GM19455 (cell line): ENCODE data around the gene MAP3K20.
"Not testable (repeated sequence)": the region's sequence is repeated elsewhere in the genome, so short reads cannot be mapped to it uniquely, and the experiment has no call there.

Source experiments
- ATAC-seq: cut with Tn5 transposase; IDR thresholded peaks from one replicate; pipeline ENCODE4 v1.9.1; 2021; ENCODE audit not compliant: unreplicated experiment

Gene MAP3K20

GRCh38 chr2:173086518-173087213 is 11.0 kb downstream of the MAP3K20 start:
- no peak for ATAC-seq

DNA sequence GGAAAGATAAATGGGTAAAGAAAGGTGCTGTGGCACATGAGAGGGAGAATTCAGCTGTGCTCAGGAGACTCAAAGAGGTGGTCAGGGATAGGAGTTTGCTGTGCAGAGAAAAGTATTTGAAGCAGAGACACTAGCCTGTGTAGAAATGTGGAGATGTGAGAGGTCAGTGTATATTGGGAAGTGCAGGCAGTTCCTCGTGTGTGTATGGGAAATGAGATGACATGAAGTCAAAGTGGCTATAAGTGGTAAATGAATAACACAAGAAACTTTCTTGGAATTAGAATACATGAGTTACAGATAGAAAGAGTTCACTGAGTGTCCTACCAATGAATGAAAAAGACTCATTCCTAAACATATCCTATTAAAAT is 11.6 kb downstream of the MAP3K20 start:
- no peak for ATAC-seq

GRCh38 chr2:173087793-173088496 is 12.3 kb downstream of the MAP3K20 start:
- ATAC-seq, result no peak

DNA sequence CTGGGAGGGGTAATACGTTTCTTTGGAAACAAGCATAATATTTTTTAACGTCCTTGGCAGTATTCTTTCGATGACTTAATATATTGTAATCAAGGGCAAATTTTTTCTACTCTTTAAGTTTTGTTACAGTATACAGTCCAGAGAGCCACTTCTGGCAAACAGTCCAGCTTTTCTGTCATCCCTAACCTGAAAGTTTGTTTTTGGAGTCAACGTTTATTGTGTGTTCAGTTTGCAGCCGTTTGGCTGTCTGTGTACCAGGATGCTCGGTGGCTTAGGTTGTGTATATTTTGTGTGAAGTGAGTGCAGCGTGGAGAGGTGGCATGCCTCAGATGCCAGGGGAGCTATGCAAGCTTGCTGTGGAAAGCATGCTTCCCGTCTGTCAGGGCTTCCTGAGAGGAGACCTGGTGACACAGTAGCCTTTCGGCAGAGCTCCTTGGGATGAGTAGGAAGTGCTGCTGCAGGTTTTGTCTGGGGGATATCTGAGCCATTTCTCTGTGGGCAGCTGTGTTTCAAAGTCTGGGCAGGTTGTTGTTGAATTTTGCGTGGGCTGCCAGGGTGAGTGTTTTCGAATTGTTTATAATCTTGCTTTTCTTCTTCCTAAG is 14.7 kb downstream of the MAP3K20 start:
- ATAC-seq, result no peak

DNA sequence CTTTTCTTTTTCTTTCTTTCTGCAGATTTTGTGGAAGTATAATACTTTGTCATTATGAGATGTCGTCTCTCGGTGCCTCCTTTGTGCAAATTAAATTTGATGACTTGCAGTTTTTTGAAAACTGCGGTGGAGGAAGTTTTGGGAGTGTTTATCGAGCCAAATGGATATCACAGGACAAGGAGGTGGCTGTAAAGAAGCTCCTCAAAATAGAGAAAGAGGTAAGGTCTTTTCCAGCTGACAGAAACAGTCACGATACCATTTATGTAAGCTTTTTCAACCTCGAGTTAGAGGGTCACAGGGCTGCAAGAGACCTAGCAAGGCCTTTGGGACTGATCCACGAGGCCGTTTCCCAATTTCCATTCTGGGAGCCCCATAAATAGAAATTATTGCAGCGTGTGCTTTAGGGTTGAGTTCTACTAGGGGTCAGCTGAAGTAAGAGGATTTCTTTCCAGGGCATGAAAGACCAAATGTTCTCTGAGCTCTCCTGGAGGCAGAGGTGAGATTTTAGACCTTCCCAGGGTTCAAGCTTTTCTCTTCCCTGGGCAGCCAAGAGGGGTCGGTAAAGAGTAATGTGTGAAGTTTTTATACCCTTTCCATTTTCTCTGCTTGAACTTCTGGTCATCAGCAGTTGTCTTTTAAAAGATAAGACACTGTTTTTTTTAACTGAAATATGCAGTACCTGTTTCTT is 15.5 kb downstream of the MAP3K20 start:
- ATAC-seq, result no peak

- ATAC-seq, result no peak
Observed at GRCh38 chr2:173091910-173092309, 16.3 kb downstream of the MAP3K20 start.

DNA sequence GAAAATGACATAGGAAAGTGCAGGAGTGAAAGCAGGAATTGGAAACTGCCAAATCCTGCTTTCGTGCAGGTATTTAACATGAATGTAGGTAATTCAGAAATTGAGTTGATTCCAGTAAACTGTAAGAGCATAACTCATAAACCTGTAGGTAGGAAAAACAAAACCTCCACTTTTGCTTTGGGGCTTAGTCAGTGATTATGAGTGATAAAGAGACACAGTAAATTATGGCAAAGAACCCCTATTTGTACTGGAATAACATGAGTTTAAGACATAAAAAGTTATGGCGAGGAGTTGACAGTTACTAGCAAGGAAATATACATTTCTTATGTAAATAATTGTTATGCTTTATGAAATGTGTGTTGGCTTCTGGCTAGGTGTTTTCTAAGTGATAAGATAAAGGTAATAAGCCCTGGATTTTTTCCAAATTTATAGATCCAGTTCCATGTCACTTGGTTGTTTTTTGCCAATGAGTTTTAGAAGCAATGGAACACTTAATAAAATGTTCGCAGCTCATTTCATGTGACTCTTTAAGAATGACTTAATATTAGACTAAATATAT is 17.3 kb downstream of the MAP3K20 start:
- ATAC-seq, result no peak

GRCh38 chr2:173093617-173094016 is 18.0 kb downstream of the MAP3K20 start:
- not testable (repeated sequence) for ATAC-seq

DNA sequence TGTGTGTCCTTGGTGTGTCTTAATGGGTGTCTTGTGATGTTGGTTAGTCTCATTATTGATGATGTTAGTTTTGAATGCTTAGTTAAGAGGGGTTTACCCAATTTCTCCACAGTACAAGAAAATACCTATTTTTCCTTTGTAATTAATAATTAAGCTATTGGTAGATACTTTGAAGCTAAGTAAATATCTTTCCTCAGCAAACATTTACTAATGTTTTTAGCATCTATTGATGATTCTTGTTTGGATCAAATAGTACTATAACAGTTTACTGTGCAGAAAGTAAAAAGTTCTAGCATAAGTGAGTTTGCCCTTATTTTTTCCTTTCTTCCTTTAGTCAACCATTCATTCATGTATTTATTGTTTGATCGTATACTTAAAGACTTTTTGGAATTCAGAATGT is 19.1 kb downstream of the MAP3K20 start:
- ATAC-seq, result no peak

DNA sequence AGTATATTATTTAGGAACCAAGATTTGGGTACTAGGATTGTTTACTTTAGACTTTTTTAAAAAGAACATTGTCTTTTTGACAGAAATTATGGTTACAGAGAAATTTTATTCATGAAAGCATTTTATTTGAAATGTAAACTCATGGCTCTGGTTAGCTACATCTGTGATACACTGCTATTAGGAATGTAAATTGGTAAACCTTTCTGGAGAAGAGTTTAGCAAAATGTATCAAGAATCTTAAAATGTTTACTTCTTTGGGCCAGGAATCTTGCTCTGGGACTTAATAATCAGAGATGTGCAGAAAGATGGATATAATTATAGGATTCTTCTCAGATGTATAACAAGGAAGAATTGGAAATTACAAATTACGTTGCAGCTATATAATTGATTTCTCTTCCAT is 19.7 kb downstream of the MAP3K20 start:
- no peak for ATAC-seq

- no peak for ATAC-seq
Observed at GRCh38 chr2:173099271-173099670, 23.6 kb downstream of the MAP3K20 start.

- ATAC-seq, result no peak
Observed at GRCh38 chr2:173099804-173100203, 24.2 kb downstream of the MAP3K20 start.

DNA sequence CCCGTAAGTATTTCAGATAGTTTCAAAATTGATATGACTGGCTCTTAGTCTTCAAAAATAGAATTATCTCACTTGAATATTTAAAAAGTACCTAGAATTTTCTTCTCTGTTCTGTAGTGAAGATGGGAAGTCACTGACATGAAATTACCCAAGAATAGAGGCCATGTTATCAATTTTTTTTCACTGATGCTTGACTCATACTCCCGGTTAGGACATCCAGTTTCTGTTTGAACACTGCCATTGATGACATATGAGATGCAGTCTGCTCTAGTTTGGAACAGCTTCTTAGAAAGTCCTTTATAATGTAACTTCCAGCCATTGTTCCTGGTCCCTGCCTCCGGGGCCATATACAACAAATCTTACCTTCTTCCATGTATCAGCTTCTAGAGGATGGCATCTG is 26.0 kb downstream of the MAP3K20 start:
- no peak for ATAC-seq

DNA sequence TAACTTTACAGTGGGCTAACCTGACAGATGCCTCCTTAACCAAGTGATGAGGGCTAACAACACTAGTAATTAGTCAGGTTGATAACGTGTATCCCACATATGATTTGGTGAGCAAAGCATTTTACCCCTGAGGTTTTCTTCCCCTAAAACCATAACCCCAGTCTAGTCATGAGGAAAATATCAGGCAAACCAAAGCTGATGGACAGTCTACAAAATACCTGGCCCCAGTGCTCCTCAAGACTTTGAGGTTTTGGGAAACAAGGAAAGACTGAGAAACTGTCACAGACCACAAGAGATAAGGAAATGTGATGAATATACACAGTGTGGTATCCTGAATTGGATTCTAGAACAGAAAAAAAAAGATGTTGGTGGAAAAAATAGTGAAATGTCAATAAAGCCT is 28.5 kb downstream of the MAP3K20 start:
- no peak for ATAC-seq

GRCh38 chr2:173106959-173107628 is 31.4 kb downstream of the MAP3K20 start:
- ATAC-seq, result no peak

GRCh38 chr2:173107629-173108022 is 32.0 kb downstream of the MAP3K20 start:
- no peak for ATAC-seq

DNA sequence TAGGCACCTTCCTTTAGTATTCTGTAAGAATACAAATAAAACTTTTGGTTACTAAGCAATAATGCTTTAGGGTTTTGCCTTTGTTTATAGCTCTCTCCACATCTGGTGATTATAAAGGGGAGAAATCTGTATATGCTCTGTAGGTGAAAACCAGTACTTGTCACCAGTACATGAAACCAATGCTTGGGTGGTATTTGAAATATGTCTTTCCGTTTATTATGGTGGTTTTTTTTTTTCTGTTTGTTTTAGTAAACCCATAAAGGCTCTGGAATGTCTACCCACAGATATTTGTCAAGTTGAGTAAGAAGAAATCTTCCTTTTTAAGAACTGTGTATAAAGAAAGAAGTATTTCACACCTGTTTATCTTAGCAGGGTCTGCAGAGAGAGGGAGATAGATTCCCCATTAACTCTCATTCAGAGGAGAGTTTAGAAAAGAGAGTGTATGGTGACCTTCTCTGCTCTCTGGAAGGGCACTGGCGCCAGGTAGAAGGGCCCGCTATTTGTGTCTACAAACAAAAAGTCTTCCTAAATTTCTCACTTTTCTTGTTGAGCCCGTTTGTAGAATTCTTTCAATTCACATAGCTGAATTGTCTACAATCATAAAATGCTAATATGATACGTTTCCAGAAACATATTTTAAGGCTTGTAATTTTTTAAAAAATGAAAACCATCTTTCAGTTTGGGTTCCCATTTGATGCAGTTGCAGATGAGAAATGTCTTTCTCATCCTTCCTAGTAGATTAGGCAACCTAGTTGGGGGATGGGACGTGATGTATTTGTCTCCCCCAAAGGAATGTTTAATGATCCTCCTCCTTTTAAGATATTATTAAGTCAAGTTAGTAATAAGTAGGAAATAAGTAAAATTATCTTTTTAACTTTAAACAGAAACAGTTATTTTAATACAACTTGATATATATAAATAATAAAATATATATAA is 33.9 kb downstream of the MAP3K20 start:
- no peak for ATAC-seq

DNA sequence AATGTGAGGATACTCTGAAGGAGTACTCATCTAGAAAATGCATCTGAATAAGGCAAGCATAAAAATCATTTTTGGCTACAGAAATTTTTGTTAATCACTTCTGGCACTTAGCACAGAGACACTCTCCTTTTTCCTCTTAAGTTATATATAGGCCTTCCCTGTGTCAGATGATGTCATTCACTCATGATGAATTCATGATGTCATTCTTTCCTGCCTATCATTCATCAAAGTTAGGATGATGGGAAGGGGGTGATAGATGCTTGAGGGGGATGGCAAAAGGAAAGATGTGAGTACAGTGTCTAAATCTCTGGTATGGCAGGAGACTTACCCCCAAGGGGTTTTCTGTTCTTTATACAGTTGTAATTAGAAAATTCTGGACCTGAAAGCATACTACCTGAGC is 42.0 kb downstream of the MAP3K20 start:
- no peak for ATAC-seq

DNA sequence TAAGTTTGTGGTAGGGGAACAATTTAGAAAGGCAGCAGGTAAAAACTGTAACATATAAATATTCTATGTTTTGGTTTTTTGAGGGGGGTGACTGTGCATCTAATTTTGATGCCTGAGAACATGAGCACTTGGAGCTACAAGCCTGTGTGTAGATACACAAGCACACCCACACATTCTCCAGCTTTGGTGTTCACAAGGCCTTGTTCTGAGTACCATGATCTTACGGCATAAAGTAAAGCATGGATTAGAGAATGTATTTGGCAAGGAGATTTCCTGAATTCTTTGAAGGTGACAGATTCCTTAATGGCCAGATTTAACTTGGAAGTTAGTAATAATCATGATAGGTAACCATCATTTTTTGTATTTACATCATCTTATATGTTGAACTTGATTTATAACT is 42.7 kb downstream of the MAP3K20 start:
- ATAC-seq, result no peak
